Measurements from ENCODE around the gene USP33.
"Not testable (repeated sequence)": the region's sequence is repeated elsewhere in the genome, so short reads cannot be mapped to it uniquely, and the experiment has no call there.

The USP33 gene

DNA sequence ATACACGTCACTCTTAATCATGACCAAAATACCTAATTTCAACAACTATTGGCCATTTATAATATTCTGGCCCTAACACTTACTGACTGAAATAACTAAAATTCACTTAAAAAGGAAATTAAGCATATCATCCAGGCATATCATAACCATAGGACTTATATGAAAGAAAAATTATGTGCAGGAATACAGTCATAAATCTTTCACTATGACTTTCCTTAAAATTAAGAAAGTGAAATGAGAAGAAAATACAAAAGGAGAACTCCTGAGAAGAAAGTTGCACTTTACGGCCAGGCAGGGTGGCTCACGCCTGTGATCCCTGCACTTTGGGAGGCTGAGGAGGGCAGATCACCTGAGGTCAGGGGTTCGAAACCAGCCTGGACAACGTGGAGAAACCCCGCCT lies 86.6 kb downstream of the USP33 start:
- DNase-seq: no peak

DNA sequence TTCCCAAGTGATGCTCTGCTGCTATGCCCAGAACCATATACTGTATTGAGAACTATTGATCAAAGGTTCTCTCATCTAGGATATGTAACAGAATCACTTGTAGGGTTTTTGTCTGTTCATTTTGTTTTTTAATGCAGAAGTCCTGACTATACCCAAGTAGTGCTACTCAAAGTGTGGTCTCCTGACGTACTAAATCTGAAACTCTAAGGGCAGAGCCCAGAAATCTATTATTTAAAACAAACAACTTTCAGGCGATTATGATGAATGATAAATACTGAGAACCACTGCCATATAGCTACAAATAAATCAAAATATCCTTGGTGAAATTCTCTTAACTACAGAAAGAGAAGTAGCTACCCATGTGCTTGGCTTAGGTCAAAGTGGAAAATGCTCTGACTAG lies 87.3 kb downstream of the USP33 start:
- DNase-seq: no peak

DNA sequence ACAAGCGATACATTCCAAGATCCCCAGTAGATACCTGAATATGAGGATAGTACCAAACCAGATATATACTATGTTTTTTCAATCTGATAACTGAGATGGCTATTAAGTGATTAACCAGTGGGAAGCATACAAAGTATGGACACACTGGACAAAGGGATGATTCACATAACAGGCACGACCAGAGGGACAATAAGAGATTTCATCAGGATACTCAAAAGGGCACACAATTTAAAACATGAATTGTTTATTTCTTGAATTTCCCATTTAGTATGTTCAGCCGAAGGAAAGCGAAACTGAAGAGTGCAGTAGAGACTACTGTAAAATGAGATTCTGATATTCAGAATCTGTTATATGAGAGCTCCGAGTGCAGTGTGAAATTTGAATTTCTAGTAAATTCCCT lies 87.8 kb downstream of the USP33 start:
- DNase-seq: peak in 1 of 58 donors; percentile 18

DNA sequence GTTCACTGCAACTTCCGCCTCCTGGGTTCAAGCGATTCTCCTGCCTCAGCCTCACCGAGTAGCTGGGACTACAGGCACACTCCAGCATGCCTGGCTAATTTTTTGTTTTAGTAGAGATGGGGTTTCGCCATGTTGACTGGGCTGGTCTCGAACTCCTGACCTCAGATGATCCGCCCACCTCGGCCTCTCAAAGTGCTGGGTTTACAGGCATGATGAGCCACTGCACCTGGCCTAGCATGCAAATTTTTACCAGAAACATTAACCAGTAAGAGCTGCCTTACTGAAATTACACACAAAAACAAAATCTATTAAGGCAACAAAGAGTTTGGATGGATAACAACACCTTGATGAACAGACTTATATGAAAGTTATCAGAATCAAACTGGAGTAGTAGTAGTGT lies 89.3 kb downstream of the USP33 start:
- DNase-seq: no peak

DNA sequence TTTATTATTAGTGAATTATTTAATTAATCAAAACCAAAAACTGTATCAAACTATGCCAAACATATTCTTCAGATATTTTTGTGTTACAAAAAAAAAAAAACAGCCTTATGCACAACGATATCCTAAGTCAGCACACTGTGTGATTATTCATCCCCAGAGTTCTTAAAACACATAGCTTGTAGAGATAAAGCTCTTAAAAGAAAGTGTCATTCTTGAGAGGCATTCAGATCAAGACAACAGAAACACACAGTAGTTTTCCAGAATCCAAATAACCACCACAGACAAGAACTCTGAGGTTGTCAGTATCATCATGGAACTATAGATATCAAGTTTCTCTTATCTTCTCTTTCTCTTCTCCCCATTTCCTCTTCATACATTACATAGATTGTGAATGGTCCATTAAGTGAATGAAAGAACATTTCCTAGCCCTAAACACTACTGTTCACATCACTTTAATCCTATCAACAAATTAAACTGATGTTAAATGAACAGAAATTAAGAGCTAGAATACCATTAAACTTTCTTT lies 90.7 kb downstream of the USP33 start:
- no peak for DNase-seq

DNA sequence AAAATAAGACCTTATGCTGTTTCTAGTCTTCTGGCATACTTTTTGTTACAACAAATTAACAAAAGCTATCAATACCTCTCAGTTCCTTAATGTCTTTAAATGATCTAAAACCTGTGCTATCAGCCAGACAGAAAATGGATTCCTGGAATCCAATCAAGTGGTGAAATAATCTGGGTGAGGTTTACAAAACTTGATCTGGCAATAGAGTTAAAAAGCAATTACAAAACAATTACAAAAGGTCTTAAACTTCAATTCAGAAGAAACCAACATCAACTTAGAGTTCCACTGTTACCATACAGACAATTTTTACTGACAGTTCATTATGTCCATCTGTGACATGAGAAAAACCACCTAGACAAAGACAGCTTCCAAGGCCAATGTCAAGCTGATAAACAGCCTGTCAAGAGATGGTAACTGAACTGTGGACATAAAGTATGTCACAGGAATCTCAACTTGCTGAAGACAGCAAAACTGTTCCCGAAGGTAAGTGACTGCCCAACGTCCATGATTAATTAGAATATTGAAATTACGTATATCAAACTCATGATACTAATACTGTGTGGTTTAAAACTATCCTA lies 94.6 kb downstream of the USP33 start:
- DNase-seq: no peak

DNA sequence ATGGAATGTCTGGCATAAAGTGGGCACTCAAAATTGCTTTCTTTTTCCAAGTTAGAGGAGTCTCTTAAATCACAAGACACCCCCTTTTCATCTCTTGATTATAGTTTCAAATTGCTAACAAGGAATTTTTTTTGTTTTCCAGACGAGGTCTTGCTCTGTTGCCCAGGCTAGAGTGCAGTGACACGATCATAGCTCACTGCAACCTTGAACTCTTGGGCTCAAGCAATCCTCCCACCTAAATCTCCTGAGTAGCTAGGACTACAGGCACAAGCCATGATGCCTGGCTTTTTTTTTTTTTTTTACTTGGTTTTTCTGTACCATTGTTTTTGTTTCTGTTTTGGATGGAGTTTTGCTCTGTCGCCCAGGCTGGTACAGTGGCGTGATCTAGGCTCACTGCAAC lies 98.0 kb downstream of the USP33 start:
- no peak for DNase-seq

DNA sequence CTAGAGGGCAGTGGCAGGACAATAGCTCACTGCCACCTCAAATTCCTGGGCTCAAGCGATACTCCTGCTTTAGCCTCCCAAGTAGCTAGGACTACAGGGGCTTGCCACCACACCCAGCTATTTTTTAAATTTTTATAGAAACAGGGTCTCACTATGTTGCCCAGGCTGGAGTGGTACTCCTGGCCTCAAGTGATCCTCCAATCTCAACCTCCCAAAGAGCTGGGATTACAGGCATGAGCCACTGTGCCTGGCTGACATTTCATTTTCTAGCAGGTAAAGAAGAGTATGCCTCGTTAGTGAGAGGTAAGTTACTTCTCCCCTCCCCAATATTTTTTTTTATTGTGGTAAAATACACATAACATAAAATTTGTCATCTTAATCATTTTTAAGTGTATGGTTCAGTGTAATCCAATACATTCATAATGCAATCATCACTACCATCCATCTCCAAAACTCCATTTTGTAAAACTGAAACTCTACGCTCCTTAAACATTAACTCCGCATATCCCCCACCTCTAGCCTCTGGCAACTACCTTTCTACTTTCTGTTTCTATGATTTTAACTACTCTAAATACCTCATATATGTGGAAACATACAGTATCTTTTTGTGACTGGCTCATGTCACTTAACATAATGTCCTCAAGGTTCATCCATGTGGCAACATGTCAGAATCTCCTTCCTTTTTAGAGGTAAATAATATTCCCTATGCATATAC lies 99.6 kb downstream of the USP33 start:
- no peak for DNase-seq

DNA sequence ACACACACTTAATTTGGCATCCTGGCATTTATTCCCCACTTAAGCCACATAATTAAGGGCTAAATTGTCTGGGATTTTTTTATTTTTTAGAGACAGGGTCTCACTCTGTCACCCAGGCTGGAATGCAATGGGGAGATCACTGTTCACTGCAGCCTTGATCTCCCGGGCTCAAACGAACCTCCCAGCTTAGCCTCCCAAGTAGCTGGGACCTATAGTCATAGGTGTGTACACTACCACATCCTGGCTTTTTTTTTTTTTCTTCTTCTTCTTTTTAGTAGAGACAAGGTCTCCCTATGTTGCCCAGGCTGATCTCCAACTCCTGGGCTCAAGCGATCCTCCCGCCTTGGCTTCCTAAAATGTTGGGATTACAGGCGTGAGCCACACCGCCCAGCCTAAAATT lies 101.4 kb downstream of the USP33 start:
- no peak for DNase-seq

DNA sequence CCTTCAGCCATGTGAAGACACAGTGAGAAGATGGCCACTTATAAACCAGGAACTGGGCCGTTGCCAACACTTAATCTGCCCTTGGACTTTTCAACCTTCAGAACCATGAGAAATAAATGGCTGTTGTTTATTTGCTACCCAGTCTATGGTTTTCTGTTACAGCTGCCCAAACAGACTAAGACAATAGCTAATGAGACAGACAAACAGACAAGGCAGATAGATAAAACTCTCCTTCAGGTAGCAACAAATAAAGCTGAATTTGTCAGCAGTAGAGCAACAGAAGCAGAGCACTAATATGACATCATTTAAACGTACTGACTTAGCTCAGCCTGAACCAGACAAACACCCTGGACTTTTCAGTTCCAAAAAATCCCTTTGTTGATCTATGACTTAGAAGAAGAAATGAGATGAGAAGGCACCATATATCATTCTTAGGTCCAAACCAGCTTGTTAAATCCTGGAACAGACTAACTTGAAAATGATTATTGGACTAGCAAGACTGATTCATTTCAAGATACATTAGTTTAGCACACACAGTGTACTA lies 104.1 kb downstream of the USP33 start:
- DNase-seq: no peak

DNA sequence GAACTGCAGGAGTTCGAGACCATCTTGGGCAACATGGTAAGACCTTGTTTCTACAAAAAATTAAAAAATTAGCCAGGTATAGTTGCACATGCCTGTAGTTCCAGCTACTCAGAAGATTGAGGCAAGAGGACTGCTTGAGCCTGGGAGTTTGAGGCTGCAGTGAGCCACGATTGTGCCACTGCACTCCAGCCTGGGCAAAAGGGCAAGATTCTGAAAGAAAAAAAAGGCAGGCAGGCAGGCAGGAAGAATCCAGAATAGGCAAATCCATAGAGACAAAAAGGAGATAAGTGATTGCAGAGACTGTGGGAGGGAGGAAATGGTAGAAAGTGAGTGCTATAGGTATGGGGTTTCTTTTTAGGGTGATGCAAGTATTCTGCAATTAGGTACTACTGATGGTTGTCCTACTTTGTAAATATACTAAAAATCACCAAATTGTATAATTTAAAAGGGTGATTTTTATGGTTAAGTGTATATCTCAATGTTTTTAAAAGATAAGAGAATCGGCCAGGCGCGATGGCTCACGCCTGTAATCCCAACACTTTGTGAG lies 106.6 kb downstream of the USP33 start:
- no peak for DNase-seq

DNA sequence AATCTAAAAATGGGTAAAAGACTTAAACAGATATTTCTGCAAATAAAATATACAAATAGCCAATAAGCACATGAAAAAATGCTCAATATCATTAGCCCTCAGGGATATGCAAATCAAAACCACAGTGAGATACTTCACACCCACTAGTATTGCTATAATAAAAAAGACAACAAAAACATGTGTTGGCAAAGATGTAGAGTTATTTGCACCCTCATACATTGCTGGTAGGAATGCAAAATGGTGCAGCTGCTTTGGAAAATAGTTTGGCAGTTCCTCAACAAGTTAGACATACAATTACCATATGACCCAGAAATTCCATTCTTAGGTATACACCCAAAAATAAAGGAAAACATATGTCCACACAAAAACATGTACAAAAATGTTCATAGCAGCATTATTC lies 107.4 kb downstream of the USP33 start:
- DNase-seq: no peak

DNA sequence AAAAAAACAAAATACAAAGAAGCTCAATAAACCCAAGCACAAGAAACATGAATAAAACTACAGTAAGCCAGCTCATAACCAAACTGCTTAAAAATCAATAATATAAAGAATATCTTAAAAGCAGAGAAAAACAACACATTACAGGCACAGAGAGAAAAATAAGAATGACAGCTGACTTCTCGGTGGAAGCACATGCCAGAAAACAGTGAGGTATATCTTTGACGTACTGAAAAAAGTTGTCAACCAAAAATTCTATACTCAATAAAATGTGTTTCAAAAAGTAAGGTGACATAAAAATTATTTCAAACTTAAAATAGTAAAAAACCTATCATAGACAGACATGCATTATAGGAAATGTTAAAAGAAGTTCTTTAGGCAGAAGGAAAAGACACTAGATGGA lies 110.5 kb downstream of the USP33 start:
- DNase-seq: no peak

DNA sequence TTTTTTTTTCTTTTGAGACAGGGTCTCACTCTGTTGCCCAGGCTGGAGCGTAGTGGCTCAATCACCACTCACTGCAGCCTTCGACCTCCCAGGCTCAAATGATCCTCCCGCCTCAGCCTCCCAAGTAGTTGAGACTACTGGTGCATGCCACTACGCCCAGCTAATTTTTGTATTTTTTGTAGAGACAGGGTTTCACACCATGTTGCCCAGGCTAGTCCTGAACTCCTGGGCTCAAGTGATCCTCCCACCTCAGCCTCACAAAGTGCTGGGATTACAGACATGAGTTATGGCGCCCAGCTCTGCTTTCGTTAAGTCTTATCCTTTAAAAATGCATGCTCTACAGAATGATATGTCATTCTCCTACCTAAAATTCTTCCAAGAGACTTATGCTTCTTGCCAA lies 113.4 kb downstream of the USP33 start:
- not testable (repeated sequence) for DNase-seq

Measured in anterior cingulate cortex (tissue), 58 donors.